Keratinocyte (primary cell): ENCODE measurements around the gene ANTKMT. TPM values are rescaled to one million over a fixed set of nuclear protein-coding genes. Genes with fewer than 3 reads are reported as not detected.

ENCODE experiments used
- DNase-seq: peaks from one replicate; pipeline ENCODE4 v3.0.0-alpha.2; 2011; ENCODE audit warnings: low read depth, missing footprints, low spot score
- FAIRE-seq: peaks from 2 replicates; lab custom pipeline; 2011; peaks lifted over from hg19 to GRCh38; lab: Jason Lieb, UNC
- H2AFZ ChIP-seq: 2 replicates; pipeline ENCODE4 v1.6.0; 2012; ENCODE audit warnings: low read length, control low read depth, inconsistent platforms; ENCODE audit not compliant: control insufficient read depth
- H3K27ac ChIP-seq: 2 replicates; pipeline ENCODE4 v1.5.1; 2011; ENCODE audit warnings: low read length; ENCODE audit not compliant: control insufficient read depth, insufficient read depth
- H3K27me3 ChIP-seq: 3 replicates; pipeline ENCODE4 v1.6.0; 2011; ENCODE audit warnings: low read length; ENCODE audit not compliant: control insufficient read depth, insufficient read depth; ENCODE audit errors: extremely low read depth
- H3K36me3 ChIP-seq, 2 experiments: 2 replicates in 1 of 2; 3 replicates in 1 of 2; pipeline ENCODE4 v1.5.1; 2011; ENCODE audit warnings: low read length in 2 of 2, mild to moderate bottlenecking in 1 of 2; ENCODE audit not compliant: control insufficient read depth in 2 of 2, insufficient read depth in 2 of 2; ENCODE audit errors: extremely low read depth in 1 of 2
- H3K4me1 ChIP-seq: 3 replicates; pipeline ENCODE4 v1.5.1; 2011; ENCODE audit warnings: low read length; ENCODE audit not compliant: control insufficient read depth, insufficient read depth; ENCODE audit errors: extremely low read depth
- H3K4me2 ChIP-seq: 3 replicates; pipeline ENCODE4 v1.6.0; 2011; ENCODE audit warnings: low read depth, low read length; ENCODE audit not compliant: control insufficient read depth, insufficient read depth; ENCODE audit errors: extremely low read depth
- H3K4me3 ChIP-seq, 3 experiments: fragments of 200-600 bp in 1 of 3; sonication (generic) in 1 of 3; 2 replicates in 2 of 3; 3 replicates in 1 of 3; pipeline ENCODE4 v1.5.1; 2011 to 2016; ENCODE audit warnings: low read length in 3 of 3, mild to moderate bottlenecking in 3 of 3, control low read depth in 2 of 3, inconsistent platforms in 1 of 3, low read depth in 1 of 3, mixed read lengths in 1 of 3, mixed run types in 1 of 3, moderate library complexity in 1 of 3; ENCODE audit not compliant: control insufficient read depth in 2 of 3, insufficient read depth in 2 of 3; ENCODE audit errors: extremely low read depth in 1 of 3
- H3K79me2 ChIP-seq: 2 replicates; pipeline ENCODE4 v1.6.0; 2012; ENCODE audit warnings: low read length; ENCODE audit not compliant: control insufficient read depth, insufficient read depth
- H3K9ac ChIP-seq: 3 replicates; pipeline ENCODE4 v1.6.0; 2011; ENCODE audit warnings: low read length; ENCODE audit not compliant: control insufficient read depth, insufficient read depth; ENCODE audit errors: extremely low read depth
- H3K9me1 ChIP-seq: 3 replicates; pipeline ENCODE4 v1.6.0; 2011; ENCODE audit warnings: low read length; ENCODE audit not compliant: control insufficient read depth, insufficient read depth; ENCODE audit errors: extremely low read depth
- H3K9me3 ChIP-seq: 2 replicates; pipeline ENCODE4 v1.5.1; 2012; ENCODE audit warnings: low read depth, low read length; ENCODE audit not compliant: control insufficient read depth
- H4K20me1 ChIP-seq: 3 replicates; pipeline ENCODE4 v1.6.0; 2011; ENCODE audit warnings: low read length; ENCODE audit not compliant: control insufficient read depth, insufficient read depth; ENCODE audit errors: extremely low read depth
- CTCF ChIP-seq, 3 experiments: IDR thresholded peaks in 1 of 3; conservative IDR thresholded peaks in 1 of 3; optimal IDR thresholded peaks in 1 of 3; 2 replicates in 2 of 3; 3 replicates in 1 of 3; pipeline versions ENCODE3 to v1.5.1; 2011; ENCODE audit warnings: low read length in 3 of 3, mild to moderate bottlenecking in 3 of 3, moderate library complexity in 2 of 3, control low read depth in 1 of 3, inconsistent platforms in 1 of 3; ENCODE audit not compliant: insufficient read depth in 2 of 3; ENCODE audit errors: extremely low read depth in 1 of 3
- EZH2 ChIP-seq: IDR thresholded peaks from one replicate; pipeline ENCODE4 v1.6.1; 2012; ENCODE audit warnings: inconsistent platforms, mild to moderate bottlenecking, low read length, moderate library complexity
- dilution Hi-C: fragments of 300-500 bp; cut with MboI; formaldehyde crosslinking; loops from one replicate; pipeline ENCODE4 v1.7.0; 2020; ENCODE audit warnings: low sequenced_read_pairs; ENCODE audit not compliant: extremely low pct_ligation_motif_present
- polyA plus RNA-seq, 5 experiments: library from polyadenylated mRNA; depleted of rRNA in 3 of 5; stranded (reverse) in 3 of 5; stranded (forward) in 1 of 5; unstranded in 1 of 5; fragments of >200 nt; gene quantifications; 1 replicate in 1 of 5; 2 replicates in 3 of 5; 3 replicates in 1 of 5; pipeline versions ENCODE4 v1.2.1 to v1.2.3, GENCODE V29; 2011 to 2012; ENCODE audit warnings: missing spikeins in 2 of 5, low read depth in 1 of 5, low replicate concordance in 1 of 5

The ANTKMT gene
- polyA plus RNA-seq, 1 donor (not counting 4 experiments of a cell fraction or from before 2014, with no cell fraction given): 5.6 TPM

- Histone ChIP-seq H3K36me3 (peaks cover 5 to 8% of the 10 kb centered on the region in 2 experiments), H2AFZ (no peak overlapping the region), H3K4me1 (peaks cover 4% of the 10 kb centered on the region), H4K20me1 (no peaks in the 10 kb centered on the region), H3K27me3 (no peaks in the 10 kb centered on the region), H3K79me2 (no peaks in the 10 kb centered on the region), H3K4me3 (peak overlapping the region in 2 of 3 experiments; percentile 32 to 77), H3K9me1 (no peaks in the 10 kb centered on the region), H3K9ac (peak overlapping the region; percentile 37), H3K9me3 (no peaks in the 10 kb centered on the region), H3K4me2 (peak overlapping the region; percentile 60), H3K27ac (no peak overlapping the region)
- TF ChIP-seq EZH2: no peak
- no peak for TF ChIP-seq CTCF (optimal IDR thresholded peaks at IDR 0.05 in 1 of 3, IDR thresholded peaks at IDR 0.05 in 1 of 3, conservative IDR thresholded peaks at IDR 0.05 in 1 of 3; ENCODE audit: extremely low read depth in 1 of 3, insufficient read depth in 2 of 3, low read length in 3 of 3)
- peak; percentile 41 for FAIRE-seq
- DNase-seq: no peak
- dilution Hi-C loops: no loop called here
Observed at GRCh38 chr16:728131-728889, 7.4 kb downstream of the ANTKMT start.

- TF ChIP-seq EZH2 (no peak), CTCF (optimal IDR thresholded peaks at IDR 0.05 in 1 of 3, IDR thresholded peaks at IDR 0.05 in 1 of 3, conservative IDR thresholded peaks at IDR 0.05 in 1 of 3; ENCODE audit: extremely low read depth in 1 of 3, insufficient read depth in 2 of 3, low read length in 3 of 3) (no peak)
- H3K9ac ChIP-seq: no peak overlapping the region
- H3K9me1 ChIP-seq: no peaks in the 10 kb centered on the region
- peaks cover 9 to 15% of the 10 kb centered on the region in 2 experiments for H3K36me3 ChIP-seq
- H3K9me3 ChIP-seq: no peaks in the 10 kb centered on the region
- no peak overlapping the region for H3K4me2 ChIP-seq
- H3K4me3 ChIP-seq: no peak overlapping the region
- FAIRE-seq (no peak), DNase-seq (no peak)
- no peak overlapping the region for H3K27ac ChIP-seq
- H2AFZ ChIP-seq: no peak overlapping the region
- H3K4me1 ChIP-seq: peaks cover 4% of the 10 kb centered on the region
- H4K20me1 ChIP-seq: no peaks in the 10 kb centered on the region
- no peaks in the 10 kb centered on the region for H3K27me3 ChIP-seq
- no peaks in the 10 kb centered on the region for H3K79me2 ChIP-seq
- dilution Hi-C loops: no loop called here
Observed at GRCh38 chr16:728890-729744, 8.2 kb downstream of the ANTKMT start.
